Measurements from ENCODE around the gene NDUFV2.

GRCh38 chr18:9068346-9068745 is 34.2 kb upstream of the NDUFV2 start:
- TF ChIP-seq POLR2A (IDR thresholded peaks at IDR 0.05): no peak
- no peak for TF ChIP-seq CTCF (IDR thresholded peaks at IDR 0.05)
